ENCODE measurements around the gene CCDC88C.

Gene CCDC88C

GRCh38 chr14:91365552-91365951, 52.1 kb downstream of the CCDC88C start:
- no peak for DNase-seq (ENCODE audit: low read depth in 1 of 2, low spot score in 1 of 2)

- no peak for DNase-seq (ENCODE audit: low read depth in 1 of 2, low spot score in 1 of 2)
Observed at GRCh38 chr14:91364524-91365270, 52.9 kb downstream of the CCDC88C start.

- no peak for DNase-seq (ENCODE audit: low read depth in 1 of 2, low spot score in 1 of 2)
Observed at GRCh38 chr14:91363776-91364523, 53.7 kb downstream of the CCDC88C start.

GRCh38 chr14:91361233-91361811, 56.3 kb downstream of the CCDC88C start:
- no peak for DNase-seq (ENCODE audit: low read depth in 1 of 2, low spot score in 1 of 2)

- DNase-seq (ENCODE audit: low read depth in 1 of 2, low spot score in 1 of 2), result no peak
Observed at GRCh38 chr14:91360490-91361232, 57.0 kb downstream of the CCDC88C start.

GRCh38 chr14:91358654-91359220, 58.9 kb downstream of the CCDC88C start:
- no peak for DNase-seq (ENCODE audit: low read depth in 1 of 2, low spot score in 1 of 2)

GRCh38 chr14:91358025-91358319, 59.6 kb downstream of the CCDC88C start:
- no peak for DNase-seq (ENCODE audit: low read depth in 1 of 2, low spot score in 1 of 2)

GRCh38 chr14:91357272-91358024, 60.2 kb downstream of the CCDC88C start:
- no peak for DNase-seq (ENCODE audit: low read depth in 1 of 2, low spot score in 1 of 2)

- DNase-seq (ENCODE audit: low read depth in 1 of 2, low spot score in 1 of 2), result no peak
Observed at GRCh38 chr14:91356181-91356763, 61.3 kb downstream of the CCDC88C start.

GRCh38 chr14:91354979-91355685, 62.5 kb downstream of the CCDC88C start:
- DNase-seq (ENCODE audit: low read depth in 1 of 2, low spot score in 1 of 2), result no peak

- no peak for DNase-seq (ENCODE audit: low read depth in 1 of 2, low spot score in 1 of 2)
Observed at GRCh38 chr14:91354221-91354916, 63.3 kb downstream of the CCDC88C start.

- DNase-seq (ENCODE audit: low read depth in 1 of 2, low spot score in 1 of 2), result no peak
Observed at GRCh38 chr14:91352728-91353692, 64.6 kb downstream of the CCDC88C start.

GRCh38 chr14:91352053-91352452, 65.6 kb downstream of the CCDC88C start:
- DNase-seq (ENCODE audit: low read depth in 1 of 2, low spot score in 1 of 2), result no peak

- no peak for DNase-seq (ENCODE audit: low read depth in 1 of 2, low spot score in 1 of 2)
Observed at GRCh38 chr14:91351512-91351862, 66.1 kb downstream of the CCDC88C start.

GRCh38 chr14:91350813-91351511, 66.7 kb downstream of the CCDC88C start:
- peak in 1 of 2 donors; percentile 42 for DNase-seq (ENCODE audit: low read depth in 1 of 2, low spot score in 1 of 2)

GRCh38 chr14:91350483-91350812, 67.2 kb downstream of the CCDC88C start:
- no peak for DNase-seq (ENCODE audit: low read depth in 1 of 2, low spot score in 1 of 2)

GRCh38 chr14:91349481-91350074, 68.0 kb downstream of the CCDC88C start:
- DNase-seq (ENCODE audit: low read depth in 1 of 2, low spot score in 1 of 2), result peak in 1 of 2 donors; percentile 57

Measured in activated T-helper 1 cell treated with anti-CD3 and anti-CD28 coated beads, Interleukin-2, amount 50 U/mL, for 16 hours (primary cell).